ENCODE data around the gene EARS2.

Gene EARS2

DNA sequence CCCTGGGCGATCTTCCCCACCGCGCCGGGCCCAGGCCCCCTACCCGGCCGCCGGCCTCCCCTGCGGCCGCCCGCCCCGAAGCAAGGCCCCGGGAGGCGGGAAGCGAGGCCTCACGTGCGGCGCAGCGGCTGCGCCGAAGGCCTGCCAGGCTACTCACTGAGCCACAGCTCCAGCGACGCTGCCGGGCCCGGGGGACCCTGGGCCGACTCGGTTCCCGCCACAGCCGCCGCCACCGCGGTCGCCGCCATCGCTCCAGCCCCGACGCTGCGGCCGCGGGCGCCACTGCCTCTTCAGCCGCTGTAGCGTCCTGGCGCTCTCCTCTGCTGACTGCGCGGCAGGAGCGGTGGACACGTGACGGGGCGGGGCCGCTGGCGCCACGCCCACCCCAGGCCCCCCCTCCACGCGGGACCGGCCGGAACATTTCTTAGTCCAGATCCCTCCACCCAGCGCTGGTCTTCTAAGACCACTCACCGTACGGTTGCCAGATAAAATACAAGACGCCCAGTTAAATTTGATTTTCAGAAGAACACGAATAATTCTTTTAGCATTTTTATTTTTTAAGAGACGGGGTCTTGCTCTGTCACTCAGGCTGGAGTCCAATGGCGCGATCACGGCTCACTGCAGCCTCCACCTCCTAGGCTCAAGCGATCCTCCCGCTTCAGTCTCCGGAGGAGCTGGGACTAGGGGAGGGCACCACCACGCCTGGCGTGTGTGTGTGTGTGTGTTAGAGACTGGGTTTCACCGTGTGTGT, 46.8 kb downstream of the EARS2 start, which contains the start of gene GGA2:
GGA2 (minus strand) TSS at position 331 of the 751 bp plus-strand sequence; CDS start at position 248, 83 bp downstream.
- TF ChIP-seq, protein P1, sequence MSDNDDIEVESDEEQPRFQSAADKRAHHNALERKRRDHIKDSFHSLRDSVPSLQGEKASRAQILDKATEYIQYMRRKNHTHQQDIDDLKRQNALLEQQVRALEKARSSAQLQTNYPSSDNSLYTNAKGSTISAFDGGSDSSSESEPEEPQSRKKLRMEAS (IDR thresholded peaks at IDR 0.05; ENCODE audit: low read depth, low read length), result peak; percentile 88
- TF ChIP-seq POLR2A (IDR thresholded peaks at IDR 0.05; ENCODE audit: extremely low read depth, insufficient read length) (peak; percentile 80), MYC (IDR thresholded peaks at IDR 0.05; ENCODE audit: low read depth, low read length) (peak; percentile 51)
- TF ChIP-seq, protein P2, sequence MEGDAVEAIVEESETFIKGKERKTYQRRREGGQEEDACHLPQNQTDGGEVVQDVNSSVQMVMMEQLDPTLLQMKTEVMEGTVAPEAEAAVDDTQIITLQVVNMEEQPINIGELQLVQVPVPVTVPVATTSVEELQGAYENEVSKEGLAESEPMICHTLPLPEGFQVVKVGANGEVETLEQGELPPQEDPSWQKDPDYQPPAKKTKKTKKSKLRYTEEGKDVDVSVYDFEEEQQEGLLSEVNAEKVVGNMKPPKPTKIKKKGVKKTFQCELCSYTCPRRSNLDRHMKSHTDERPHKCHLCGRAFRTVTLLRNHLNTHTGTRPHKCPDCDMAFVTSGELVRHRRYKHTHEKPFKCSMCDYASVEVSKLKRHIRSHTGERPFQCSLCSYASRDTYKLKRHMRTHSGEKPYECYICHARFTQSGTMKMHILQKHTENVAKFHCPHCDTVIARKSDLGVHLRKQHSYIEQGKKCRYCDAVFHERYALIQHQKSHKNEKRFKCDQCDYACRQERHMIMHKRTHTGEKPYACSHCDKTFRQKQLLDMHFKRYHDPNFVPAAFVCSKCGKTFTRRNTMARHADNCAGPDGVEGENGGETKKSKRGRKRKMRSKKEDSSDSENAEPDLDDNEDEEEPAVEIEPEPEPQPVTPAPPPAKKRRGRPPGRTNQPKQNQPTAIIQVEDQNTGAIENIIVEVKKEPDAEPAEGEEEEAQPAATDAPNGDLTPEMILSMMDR (IDR thresholded peaks at IDR 0.05; ENCODE audit: low read depth, low read length), result no peak
- peak within 1 kb of the TSS; percentile 95 for H3K4me3 ChIP-seq (ENCODE audit: low read depth, low read length)
- DNase-seq (ENCODE audit: low read depth), result peak; percentile 84

DNA sequence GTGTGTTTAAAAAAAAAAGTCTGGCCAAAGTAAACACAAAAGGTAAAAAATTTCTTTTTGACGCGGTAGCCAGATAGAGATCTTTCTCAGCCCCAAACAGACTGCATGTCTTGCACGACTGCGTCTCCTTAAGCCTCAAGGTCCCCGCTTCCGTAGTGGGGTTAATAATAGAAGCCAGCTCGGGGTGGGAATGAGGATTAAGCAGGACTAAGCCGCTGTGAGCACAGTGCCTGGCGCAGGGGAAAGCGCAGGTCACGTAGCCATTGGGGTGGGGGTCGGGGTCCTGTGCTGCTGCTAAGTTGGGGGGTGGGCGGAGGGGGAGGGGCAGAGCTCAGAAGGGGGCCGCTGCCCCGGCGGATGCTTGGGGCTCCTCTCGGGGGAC, 47.4 kb downstream of the EARS2 start:
- peak; percentile 69 for DNase-seq (ENCODE audit: low read depth)

DNA sequence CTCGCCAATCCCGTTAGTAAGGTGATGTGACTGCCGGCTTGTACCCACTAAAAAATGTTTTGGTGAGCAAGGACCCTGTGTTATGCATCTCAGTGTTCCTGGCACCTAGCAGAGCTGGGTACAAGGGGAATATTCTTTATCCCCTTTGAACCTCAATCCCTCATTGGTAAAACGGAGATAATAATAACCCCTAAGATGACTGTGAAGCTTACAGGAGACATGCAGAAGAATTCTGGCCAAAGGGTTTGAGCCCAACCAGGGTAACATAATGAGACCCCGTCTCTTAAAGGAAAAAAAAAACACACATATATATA, 47.8 kb downstream of the EARS2 start:
- H3K4me3 ChIP-seq (ENCODE audit: low read depth, low read length), result peak overlapping the region; percentile 95
- DNase-seq (ENCODE audit: low read depth), result no peak
- TF ChIP-seq MYC (IDR thresholded peaks at IDR 0.05; ENCODE audit: low read depth, low read length) (no peak), POLR2A (IDR thresholded peaks at IDR 0.05; ENCODE audit: extremely low read depth, insufficient read length) (no peak)
- TF ChIP-seq, protein P2 (IDR thresholded peaks at IDR 0.05; ENCODE audit: low read depth, low read length), result no peak
- TF ChIP-seq, protein P1 (IDR thresholded peaks at IDR 0.05; ENCODE audit: low read depth, low read length), result no peak

More for the DNA sequence above, 47.4 kb downstream of the EARS2 start:
- no peak; the same call in 1 of the 2 replicates for TF ChIP-seq MYC (IDR thresholded peaks at IDR 0.05; ENCODE audit: low read depth, low read length)
- TF ChIP-seq, protein P1 (IDR thresholded peaks at IDR 0.05; ENCODE audit: low read depth, low read length), result 0 out of 2 replicates have a peak, but pooled peaks have one; percentile 13
- TF ChIP-seq, protein P2 (IDR thresholded peaks at IDR 0.05; ENCODE audit: low read depth, low read length), result no peak
- TF ChIP-seq POLR2A (IDR thresholded peaks at IDR 0.05; ENCODE audit: extremely low read depth, insufficient read length), result no peak
- peak overlapping the region; percentile 95 for H3K4me3 ChIP-seq (ENCODE audit: low read depth, low read length)

DNA sequence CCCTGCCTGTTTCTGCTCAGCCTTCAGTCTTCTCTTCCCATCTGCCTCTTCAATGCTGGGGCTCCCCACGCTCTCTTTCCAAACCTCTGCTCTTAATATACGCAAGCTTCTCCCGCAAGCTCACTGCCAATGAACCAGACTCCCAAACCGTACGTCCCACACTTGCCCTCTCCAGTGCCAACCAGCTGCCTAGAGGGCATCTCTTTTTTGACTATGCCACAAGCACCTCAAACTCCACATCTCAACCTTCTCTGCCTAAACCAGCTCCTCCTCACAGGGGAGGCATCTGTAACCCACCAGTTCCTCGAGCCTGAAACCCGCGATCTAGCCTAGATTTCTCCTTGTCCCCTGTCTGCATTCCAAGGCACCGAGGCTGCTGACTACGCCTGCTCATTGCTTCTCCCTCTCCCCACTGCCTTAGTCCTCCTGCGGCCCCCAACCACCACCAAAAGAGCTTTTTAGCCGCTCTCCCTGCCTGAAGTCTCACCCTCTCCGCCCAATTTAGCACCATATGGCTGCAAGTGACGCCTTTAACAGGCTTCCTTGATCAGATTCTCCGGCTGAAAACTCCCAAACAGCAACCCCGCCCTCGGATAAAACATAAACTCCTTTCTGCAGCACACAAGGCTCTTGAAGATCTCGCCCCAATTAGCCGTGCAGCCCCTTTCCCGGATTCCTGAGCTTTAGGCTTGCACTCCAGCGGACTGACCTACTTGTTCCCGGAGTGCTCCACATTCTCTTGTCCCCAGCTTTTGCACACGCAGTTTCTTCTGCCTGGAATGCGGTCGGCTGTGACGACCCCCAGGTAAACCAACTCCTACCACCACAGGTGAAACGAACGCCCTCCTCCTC, 48.3 kb downstream of the EARS2 start:
- TF ChIP-seq POLR2A (IDR thresholded peaks at IDR 0.05; ENCODE audit: extremely low read depth, insufficient read length) (no peak), MYC (IDR thresholded peaks at IDR 0.05; ENCODE audit: low read depth, low read length) (no peak)
- TF ChIP-seq, protein P1 (IDR thresholded peaks at IDR 0.05; ENCODE audit: low read depth, low read length), result no peak
- TF ChIP-seq, protein P2 (IDR thresholded peaks at IDR 0.05; ENCODE audit: low read depth, low read length), result no peak
- DNase-seq (ENCODE audit: low read depth), result peak; percentile 38
- H3K4me3 ChIP-seq (ENCODE audit: low read depth, low read length), result peak overlapping the region; percentile 95

DNA sequence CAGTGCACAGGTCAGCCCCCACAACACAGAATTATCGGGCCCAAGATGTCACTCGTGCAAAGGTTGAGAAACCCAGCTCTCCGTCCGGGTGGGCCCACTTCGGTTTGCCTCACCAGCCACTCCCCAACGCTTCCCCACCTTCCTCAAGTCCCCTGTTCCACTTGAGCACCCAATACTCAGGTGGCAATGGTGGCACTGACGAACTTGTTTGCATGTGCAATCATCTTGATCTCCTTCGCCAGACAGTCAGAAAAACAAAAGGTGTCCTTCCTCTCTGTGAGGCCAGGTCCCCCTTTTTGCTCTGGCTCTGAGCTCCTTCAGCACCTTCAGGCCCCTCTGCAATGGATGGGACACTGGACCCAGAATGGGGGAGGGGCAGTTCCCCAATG, 50.5 kb downstream of the EARS2 start:
- no peak for DNase-seq (ENCODE audit: low read depth)
- no peak for TF ChIP-seq POLR2A (IDR thresholded peaks at IDR 0.05; ENCODE audit: extremely low read depth, insufficient read length)
- TF ChIP-seq MYC (IDR thresholded peaks at IDR 0.05; ENCODE audit: low read depth, low read length), result no peak
- H3K4me3 ChIP-seq (ENCODE audit: low read depth, low read length), result no peak overlapping the region
